DND-41 (cell line): Measurements from ENCODE around the gene BCKDK.

ENCODE experiments used
- ATAC-seq: fragments of 200-7000 bp; cut with Tn5 transposase; 3 replicates; pipeline ENCODE4 v1.9.1; 2021; ENCODE audit warnings: low read depth; ENCODE audit not compliant: insufficient read depth
- DNase-seq: peaks from one replicate; pipeline ENCODE4 v3.0.0-alpha.2; 2020
- H2AFZ ChIP-seq: 2 replicates; pipeline ENCODE4 v1.6.0; 2012; ENCODE audit warnings: low read depth, low read length
- H3K27ac ChIP-seq: 2 replicates; pipeline ENCODE4 v1.5.1; 2012; ENCODE audit warnings: low read length, inconsistent platforms
- H3K27me3 ChIP-seq: fragments of 200-600 bp; sonication (generic); 2 replicates; pipeline ENCODE4 v1.6.0; 2012; ENCODE audit warnings: low read length, mild to moderate bottlenecking, inconsistent platforms; ENCODE audit not compliant: insufficient read depth, poor library complexity
- H3K36me3 ChIP-seq: 2 replicates; pipeline ENCODE4 v1.5.1; 2012; ENCODE audit warnings: low read length, inconsistent platforms; ENCODE audit not compliant: insufficient read depth
- H3K4me1 ChIP-seq: 2 replicates; pipeline ENCODE4 v1.5.1; 2012; ENCODE audit warnings: mild to moderate bottlenecking, low read length; ENCODE audit not compliant: insufficient read depth
- H3K4me2 ChIP-seq: 2 replicates; pipeline ENCODE4 v1.6.0; 2012; ENCODE audit warnings: mild to moderate bottlenecking, moderate library complexity, low read length, inconsistent platforms; ENCODE audit not compliant: insufficient read depth
- H3K4me3 ChIP-seq, 2 experiments: fragments of 200-600 bp in 1 of 2; shearing (Covaris generic) in 1 of 2; 2 replicates each; pipeline ENCODE4 v1.5.1; 2012 to 2016; ENCODE audit warnings: inconsistent platforms in 2 of 2, low read length in 2 of 2, mild to moderate bottlenecking in 2 of 2, low read depth in 1 of 2, moderate library complexity in 1 of 2
- H3K79me2 ChIP-seq: 2 replicates; pipeline ENCODE4 v1.6.0; 2012; ENCODE audit warnings: low read length, inconsistent platforms; ENCODE audit not compliant: insufficient read depth
- H3K9ac ChIP-seq: 2 replicates; pipeline ENCODE4 v1.6.0; 2012; ENCODE audit warnings: low read depth, mild to moderate bottlenecking, inconsistent platforms, low read length, moderate library complexity
- H3K9me3 ChIP-seq: 2 replicates; pipeline ENCODE4 v1.5.1; 2012; ENCODE audit warnings: low read length, moderate library complexity, mild to moderate bottlenecking, inconsistent platforms; ENCODE audit not compliant: insufficient read depth, severe bottlenecking
- H4K20me1 ChIP-seq: 2 replicates; pipeline ENCODE4 v1.6.0; 2012; ENCODE audit warnings: low read length; ENCODE audit not compliant: insufficient read depth
- CTCF ChIP-seq: IDR thresholded peaks from 2 replicates; pipeline ENCODE4 v1.5.1; 2012; ENCODE audit warnings: borderline replicate concordance, low read length, moderate library complexity, mild to moderate bottlenecking; ENCODE audit not compliant: poor library complexity, severe bottlenecking; ENCODE audit errors: extremely low read depth
- EZH2 ChIP-seq: IDR thresholded peaks from 3 replicates; pipeline ENCODE4 v1.6.1; 2012; ENCODE audit warnings: borderline replicate concordance, low read depth, mild to moderate bottlenecking, moderate library complexity, low read length, inconsistent platforms; ENCODE audit not compliant: severe bottlenecking

BCKDK gene

GRCh38 chr16:31105677-31106213 is 2.4 kb upstream of the BCKDK start:
- no peak overlapping the region for H2AFZ ChIP-seq
- H3K9me3 ChIP-seq = no peaks in the 10 kb centered on the region
- peaks cover 25% of the 10 kb centered on the region for H3K4me1 ChIP-seq
- peaks cover 19% of the 10 kb centered on the region for H3K79me2 ChIP-seq
- H3K4me2 ChIP-seq = no peak overlapping the region
- H3K4me3 ChIP-seq = no peak overlapping the region
- H3K27ac ChIP-seq = no peak overlapping the region
- no peaks in the 10 kb centered on the region for H3K27me3 ChIP-seq
- peaks cover 16% of the 10 kb centered on the region for H3K36me3 ChIP-seq
- TF ChIP-seq EZH2 = no peak
- peak; percentile 65 for TF ChIP-seq CTCF
- DNase-seq (peak; percentile 52), ATAC-seq (no peak)
- no peak overlapping the region for H3K9ac ChIP-seq
- H4K20me1 ChIP-seq = no peaks in the 10 kb centered on the region

DNA sequence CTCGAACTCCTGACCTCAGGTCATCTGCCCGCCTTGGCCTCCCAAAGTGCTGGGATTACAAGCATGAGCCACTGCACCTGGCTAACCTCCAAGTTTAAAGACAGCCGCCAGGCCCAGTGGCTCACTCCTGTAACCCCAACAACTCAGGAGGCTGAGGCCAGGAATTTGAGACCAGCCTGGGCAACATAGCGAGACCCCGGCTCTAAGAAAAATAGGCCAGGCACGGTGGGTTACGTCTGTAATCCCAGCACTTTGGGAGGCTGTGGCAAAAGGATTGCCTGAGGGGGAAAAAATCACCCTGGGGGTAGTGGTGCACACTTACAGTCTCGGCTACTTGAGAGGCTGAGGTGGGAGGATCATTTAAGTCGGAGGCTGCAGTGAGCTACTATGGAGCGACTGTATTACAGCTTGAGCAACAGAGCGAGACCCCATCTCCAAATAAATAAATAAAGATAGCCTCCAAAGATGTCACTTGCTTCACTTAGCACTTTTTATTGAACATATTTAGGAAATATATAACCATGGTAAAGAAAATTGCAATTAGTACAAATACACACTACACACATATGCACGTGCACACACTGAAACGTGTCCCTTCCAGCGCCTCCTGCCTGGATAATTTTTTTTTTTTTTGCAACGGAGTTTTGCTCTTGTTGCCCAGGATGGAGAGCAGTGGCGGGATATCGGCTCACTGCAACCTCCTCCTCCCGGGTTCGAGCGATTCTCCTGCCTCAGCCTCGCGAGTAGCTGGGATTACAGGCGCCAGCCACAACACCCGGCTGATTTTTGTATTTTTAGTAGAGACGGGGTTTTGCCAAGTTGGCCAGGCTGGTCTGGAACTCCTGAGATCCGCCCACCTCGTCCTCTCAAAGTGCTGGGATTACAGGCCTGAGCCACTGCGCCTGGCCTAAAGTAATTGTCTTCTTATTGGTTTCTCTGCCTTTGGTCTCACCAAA is 1.4 kb upstream of the BCKDK start:
- no peak overlapping the region; a peak in 1 of 4 replicates for H3K4me3 ChIP-seq
- peak overlapping the region; percentile 87 for H3K4me2 ChIP-seq
- H3K4me1 ChIP-seq = peaks cover 25% of the 10 kb centered on the region
- peak overlapping the region; percentile 71; the same call in 1 of the 2 replicates for H3K27ac ChIP-seq
- H3K9me3 ChIP-seq = no peaks in the 10 kb centered on the region
- peaks cover 26% of the 10 kb centered on the region for H3K36me3 ChIP-seq
- peak overlapping the region; percentile 92 for H2AFZ ChIP-seq
- no peaks in the 10 kb centered on the region for H4K20me1 ChIP-seq
- no peak for DNase-seq
- H3K79me2 ChIP-seq = peaks cover 19% of the 10 kb centered on the region
- no peak for TF ChIP-seq CTCF
- no peak for TF ChIP-seq EZH2
- no peak for ATAC-seq
- peak overlapping the region; percentile 85; the same call in 1 of the 2 replicates for H3K9ac ChIP-seq
- H3K27me3 ChIP-seq = no peaks in the 10 kb centered on the region

DNA sequence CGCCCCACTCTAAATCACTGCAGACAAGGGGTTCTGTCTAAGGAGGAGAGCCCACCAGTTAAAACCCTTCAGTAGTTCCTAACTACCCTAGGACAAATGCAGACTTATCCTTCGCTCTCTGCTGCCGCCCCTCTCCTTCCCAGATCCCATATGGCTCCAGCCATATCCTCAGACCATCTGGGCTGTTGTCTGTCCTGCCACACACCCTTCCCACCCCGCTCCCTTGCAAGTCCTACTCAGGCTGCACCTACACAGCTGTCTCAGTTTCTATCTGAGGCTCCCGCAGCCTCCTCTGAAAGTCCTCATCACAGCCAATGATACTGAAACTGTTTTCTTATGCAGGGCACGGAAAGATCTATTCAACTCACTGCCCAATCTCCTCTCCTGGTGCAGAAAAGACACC is 720 bp upstream of the BCKDK start:
- no peaks in the 10 kb centered on the region for H4K20me1 ChIP-seq
- peak overlapping the region; percentile 74 to 83; a peak in 3 of 4 replicates for H3K4me3 ChIP-seq
- no peaks in the 10 kb centered on the region for H3K27me3 ChIP-seq
- peaks cover 25% of the 10 kb centered on the region for H3K4me1 ChIP-seq
- H3K79me2 ChIP-seq = peaks cover 19% of the 10 kb centered on the region
- H3K9me3 ChIP-seq = no peaks in the 10 kb centered on the region
- H3K9ac ChIP-seq = peak overlapping the region; percentile 85
- ATAC-seq = no peak
- H3K36me3 ChIP-seq = peaks cover 33% of the 10 kb centered on the region
- no peak for DNase-seq
- no peak for TF ChIP-seq CTCF
- no peak for TF ChIP-seq EZH2
- H2AFZ ChIP-seq = peak overlapping the region; percentile 92
- H3K4me2 ChIP-seq = peak overlapping the region; percentile 87
- H3K27ac ChIP-seq = peak overlapping the region; percentile 71; the same call in 1 of the 2 replicates
